ENCODE measurements around the gene VAV2. TPM values are rescaled to one million over a fixed set of nuclear protein-coding genes. Genes with fewer than 3 reads are reported as not detected.

VAV2 gene
- total RNA-seq, 1 donor from 2014 or later: 80.6 TPM

- H3K4me1 Mint-ChIP-seq (ENCODE audit: low read depth): no peaks in the 10 kb centered on the region
- no peak overlapping the region for H3K27ac Mint-ChIP-seq
- TF ChIP-seq CTCF (IDR thresholded peaks at IDR 0.05; ENCODE audit: unreplicated experiment): no peak
- DNase-seq (ENCODE audit: low spot score, unreplicated experiment): no peak
- no peak overlapping the region for H3K4me3 Mint-ChIP-seq (ENCODE audit: low read depth)
- H3K9me3 Mint-ChIP-seq (ENCODE audit: low read depth): no peaks in the 10 kb centered on the region
- peaks cover 9% of the 10 kb centered on the region for H3K36me3 Mint-ChIP-seq (ENCODE audit: insufficient read depth)
- no peaks in the 10 kb centered on the region for H3K27me3 Mint-ChIP-seq
Measured at GRCh38 chr9:133824106-133824801, 167.9 kb downstream of the VAV2 start.

GRCh38 chr9:133823189-133824105 lies 168.7 kb downstream of the VAV2 start:
- no peaks in the 10 kb centered on the region for H3K4me1 Mint-ChIP-seq (ENCODE audit: low read depth)
- H3K36me3 Mint-ChIP-seq (ENCODE audit: insufficient read depth): peaks cover 10% of the 10 kb centered on the region
- H3K27me3 Mint-ChIP-seq: no peaks in the 10 kb centered on the region

GRCh38 chr9:133822430-133823065 lies 169.6 kb downstream of the VAV2 start:
- H3K4me3 Mint-ChIP-seq (ENCODE audit: low read depth): no peak overlapping the region
- H3K9me3 Mint-ChIP-seq (ENCODE audit: low read depth): no peaks in the 10 kb centered on the region
- peak overlapping the region; percentile 71 for H3K27ac Mint-ChIP-seq
- TF ChIP-seq CTCF (IDR thresholded peaks at IDR 0.05; ENCODE audit: unreplicated experiment): no peak
- no peaks in the 10 kb centered on the region for H3K27me3 Mint-ChIP-seq
- DNase-seq (ENCODE audit: low spot score, unreplicated experiment): no peak
- peaks cover 14% of the 10 kb centered on the region for H3K36me3 Mint-ChIP-seq (ENCODE audit: insufficient read depth)
- H3K4me1 Mint-ChIP-seq (ENCODE audit: low read depth): no peaks in the 10 kb centered on the region

More at GRCh38 chr9:133823189-133824105, 168.7 kb downstream of the VAV2 start:
- no peak for TF ChIP-seq CTCF (IDR thresholded peaks at IDR 0.05; ENCODE audit: unreplicated experiment)
- DNase-seq (ENCODE audit: low spot score, unreplicated experiment): no peak
- H3K27ac Mint-ChIP-seq: no peak overlapping the region
- H3K9me3 Mint-ChIP-seq (ENCODE audit: low read depth): no peaks in the 10 kb centered on the region
- H3K4me3 Mint-ChIP-seq (ENCODE audit: low read depth): no peak overlapping the region

GRCh38 chr9:133821601-133822429 lies 170.3 kb downstream of the VAV2 start:
- no peak for TF ChIP-seq CTCF (IDR thresholded peaks at IDR 0.05; ENCODE audit: unreplicated experiment)
- H3K4me3 Mint-ChIP-seq (ENCODE audit: low read depth): no peak overlapping the region
- no peaks in the 10 kb centered on the region for H3K9me3 Mint-ChIP-seq (ENCODE audit: low read depth)
- peak overlapping the region; percentile 71 for H3K27ac Mint-ChIP-seq
- no peaks in the 10 kb centered on the region for H3K4me1 Mint-ChIP-seq (ENCODE audit: low read depth)
- DNase-seq (ENCODE audit: low spot score, unreplicated experiment): no peak
- no peaks in the 10 kb centered on the region for H3K27me3 Mint-ChIP-seq
- H3K36me3 Mint-ChIP-seq (ENCODE audit: insufficient read depth): peaks cover 18% of the 10 kb centered on the region

Measured in progenitor cell of endocrine pancreas (in vitro differentiated cells).